ENCODE data around the gene VPS54.

DNA sequence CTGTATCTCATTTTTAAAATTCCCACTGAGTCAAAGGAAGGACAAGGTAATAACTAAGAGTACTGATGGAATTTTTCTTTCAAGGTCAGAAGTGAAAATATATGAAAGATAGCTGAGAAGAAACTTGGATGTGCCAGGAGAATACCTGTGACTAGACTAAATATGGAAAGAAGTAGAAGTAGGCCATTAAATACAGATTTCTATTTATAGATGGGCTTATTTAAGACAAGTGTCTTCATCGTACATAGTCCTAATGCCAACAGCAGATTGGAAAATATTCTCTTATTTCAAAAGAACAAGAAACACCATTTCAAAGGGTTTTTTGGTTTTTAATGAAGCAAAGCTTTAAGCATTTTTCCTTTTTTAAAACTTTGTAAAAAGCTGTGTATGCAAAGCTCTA is 155.5 kb downstream of the VPS54 start:
- TF ChIP-seq POLR2A (IDR thresholded peaks at IDR 0.05) (no peak), CTCF (IDR thresholded peaks at IDR 0.05) (no peak)
